GM18873 (cell line): Measurements from ENCODE around the gene PHACTR1.

Experiments used
- ATAC-seq: cut with Tn5 transposase; IDR thresholded peaks from one replicate; pipeline ENCODE4 v1.9.1; 2021; ENCODE audit warnings: mild to moderate bottlenecking, moderate library complexity, moderate number of reproducible peaks; ENCODE audit not compliant: unreplicated experiment, low FRiP score

The PHACTR1 gene

DNA sequence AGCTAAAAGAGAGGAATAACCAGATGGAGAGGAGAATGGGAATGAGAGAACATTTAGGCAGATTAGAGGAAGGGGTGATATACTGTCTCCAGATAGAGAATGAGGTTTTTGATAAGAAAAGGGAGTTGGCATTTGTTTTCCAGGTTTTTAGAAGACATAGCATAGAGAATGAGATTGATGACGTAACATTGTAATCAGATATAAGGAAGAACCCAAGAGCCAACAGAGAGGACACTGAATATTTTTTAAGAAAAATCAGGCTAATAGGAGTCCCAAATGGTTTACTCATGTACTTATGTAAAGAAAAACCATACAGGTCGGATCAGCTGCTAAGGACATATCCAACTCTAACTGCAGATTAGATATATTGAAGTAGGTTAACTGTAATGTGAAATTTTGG lies 498.8 kb downstream of the PHACTR1 start:
- ATAC-seq: no peak

DNA sequence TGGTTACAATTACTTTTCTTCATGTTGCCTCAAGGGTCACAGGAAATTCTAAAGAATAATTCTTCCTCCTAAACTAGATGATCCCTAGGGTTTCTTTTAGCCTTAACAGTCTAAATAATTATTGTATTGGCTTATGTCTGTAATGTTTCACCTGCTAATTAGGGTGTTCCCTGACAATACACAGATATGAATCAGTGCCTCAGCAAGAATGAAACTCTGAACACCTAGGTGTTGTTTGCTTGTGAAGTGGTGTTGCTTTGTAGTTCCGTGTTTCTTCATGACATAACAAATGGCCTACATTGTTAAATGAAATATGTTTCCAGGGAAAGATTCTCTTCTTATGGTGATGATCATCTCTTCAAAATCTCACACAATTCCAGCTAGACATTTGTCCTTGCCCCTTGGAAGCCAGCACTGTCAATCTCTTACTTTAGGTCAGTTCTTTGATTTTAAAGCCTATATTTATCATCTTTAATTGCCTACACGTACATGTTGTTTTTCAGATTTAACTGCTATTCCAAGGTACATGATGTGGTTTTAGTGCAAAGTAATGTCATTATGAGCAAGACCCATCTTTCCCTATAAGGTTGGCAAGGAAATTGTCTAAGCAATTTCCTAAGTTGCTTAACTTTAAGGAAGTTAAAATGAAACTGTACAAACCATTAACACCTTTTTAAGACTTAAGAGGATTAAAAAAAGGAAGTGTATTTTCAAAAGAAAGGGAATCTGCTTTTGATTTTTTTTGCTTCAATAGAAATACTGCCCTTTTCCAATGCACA lies 499.9 kb downstream of the PHACTR1 start:
- ATAC-seq: no peak

DNA sequence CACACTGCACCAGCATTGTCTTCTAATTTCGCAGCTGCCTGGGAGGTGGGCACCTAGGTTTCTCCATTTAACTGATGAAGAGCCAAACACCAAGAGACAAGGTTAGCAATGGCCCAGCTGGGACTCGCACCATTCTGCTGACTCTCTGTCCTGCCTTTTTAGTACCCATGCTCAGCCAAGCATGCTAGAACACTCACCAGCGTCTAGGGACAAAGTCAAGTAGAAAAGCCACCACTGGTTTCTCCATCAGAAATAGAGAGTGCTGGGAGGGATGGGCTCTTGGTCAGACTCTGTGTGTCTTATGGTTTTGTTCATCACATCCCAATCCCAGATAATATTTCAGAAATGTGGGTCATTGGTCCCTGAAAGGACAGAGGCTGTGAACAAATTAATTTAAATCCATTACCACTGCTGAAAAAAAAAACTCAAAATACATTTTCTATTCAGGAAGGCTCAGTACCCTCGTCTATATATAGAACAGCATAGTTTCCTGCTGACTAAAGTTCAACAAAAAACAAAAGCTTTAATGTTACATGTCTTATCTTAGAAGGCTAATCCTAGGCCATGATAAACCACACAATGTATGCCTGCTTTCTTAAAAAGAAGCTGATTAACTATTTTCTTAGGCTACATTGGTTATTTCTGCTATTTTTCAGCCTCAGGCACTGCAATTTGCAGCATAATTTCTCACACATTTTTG lies 500.8 kb downstream of the PHACTR1 start:
- no peak for ATAC-seq

DNA sequence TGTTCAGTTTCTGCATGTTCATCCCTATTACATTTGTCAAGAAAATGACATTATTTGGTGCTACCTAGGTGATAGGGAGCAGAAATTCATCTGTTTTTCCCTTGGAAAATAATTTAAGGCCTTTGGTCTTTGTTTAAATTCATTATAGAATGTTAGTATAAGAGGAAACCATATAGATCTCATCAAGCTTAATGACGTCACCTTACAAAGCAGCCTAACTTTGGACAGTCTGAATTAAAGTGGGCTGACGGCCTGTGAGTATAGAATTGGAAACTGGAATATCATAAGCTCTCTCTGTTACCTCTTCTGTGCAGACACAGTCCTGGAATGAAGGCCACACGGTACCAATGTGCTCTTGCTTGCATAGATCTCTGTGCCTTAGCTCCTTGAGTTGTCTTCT lies 503.7 kb downstream of the PHACTR1 start:
- ATAC-seq: no peak

DNA sequence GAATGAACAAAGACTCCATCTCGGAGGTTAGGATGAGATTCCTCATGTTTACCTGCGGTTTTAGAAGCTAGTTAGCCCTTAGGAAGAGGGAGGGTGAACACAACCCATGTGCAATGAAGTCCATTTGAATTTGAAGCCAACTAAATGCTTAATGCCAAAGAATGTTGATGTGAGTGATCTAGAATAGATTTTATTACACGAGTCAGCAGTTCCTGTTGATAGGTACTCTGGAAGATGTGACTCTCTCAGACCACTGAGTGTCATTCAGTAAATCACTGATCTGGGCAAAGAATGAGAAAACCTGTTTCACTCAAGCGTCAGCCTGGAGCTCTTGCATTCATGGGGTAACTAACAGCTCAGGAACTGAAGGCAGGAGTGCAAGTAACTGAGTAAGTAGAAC lies 505.5 kb downstream of the PHACTR1 start:
- no peak for ATAC-seq

DNA sequence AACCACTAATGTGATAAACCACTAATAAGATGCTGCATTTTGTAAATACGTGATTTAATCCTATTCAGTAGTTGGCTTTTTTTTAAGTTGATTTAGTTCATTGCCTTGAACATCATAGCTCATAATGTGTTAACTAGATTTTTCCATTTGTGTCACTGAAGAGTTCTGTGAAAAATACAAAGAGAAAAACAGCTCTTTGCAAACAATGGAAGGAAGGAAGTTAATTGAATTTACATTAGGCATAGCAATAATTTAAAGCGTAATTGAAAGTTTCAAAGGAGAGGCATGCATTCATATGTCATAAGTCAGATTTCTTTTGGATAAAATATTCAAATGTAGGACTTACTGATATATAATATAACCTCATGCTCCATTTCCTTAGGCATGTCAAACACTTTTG lies 509.5 kb downstream of the PHACTR1 start:
- no peak for ATAC-seq

DNA sequence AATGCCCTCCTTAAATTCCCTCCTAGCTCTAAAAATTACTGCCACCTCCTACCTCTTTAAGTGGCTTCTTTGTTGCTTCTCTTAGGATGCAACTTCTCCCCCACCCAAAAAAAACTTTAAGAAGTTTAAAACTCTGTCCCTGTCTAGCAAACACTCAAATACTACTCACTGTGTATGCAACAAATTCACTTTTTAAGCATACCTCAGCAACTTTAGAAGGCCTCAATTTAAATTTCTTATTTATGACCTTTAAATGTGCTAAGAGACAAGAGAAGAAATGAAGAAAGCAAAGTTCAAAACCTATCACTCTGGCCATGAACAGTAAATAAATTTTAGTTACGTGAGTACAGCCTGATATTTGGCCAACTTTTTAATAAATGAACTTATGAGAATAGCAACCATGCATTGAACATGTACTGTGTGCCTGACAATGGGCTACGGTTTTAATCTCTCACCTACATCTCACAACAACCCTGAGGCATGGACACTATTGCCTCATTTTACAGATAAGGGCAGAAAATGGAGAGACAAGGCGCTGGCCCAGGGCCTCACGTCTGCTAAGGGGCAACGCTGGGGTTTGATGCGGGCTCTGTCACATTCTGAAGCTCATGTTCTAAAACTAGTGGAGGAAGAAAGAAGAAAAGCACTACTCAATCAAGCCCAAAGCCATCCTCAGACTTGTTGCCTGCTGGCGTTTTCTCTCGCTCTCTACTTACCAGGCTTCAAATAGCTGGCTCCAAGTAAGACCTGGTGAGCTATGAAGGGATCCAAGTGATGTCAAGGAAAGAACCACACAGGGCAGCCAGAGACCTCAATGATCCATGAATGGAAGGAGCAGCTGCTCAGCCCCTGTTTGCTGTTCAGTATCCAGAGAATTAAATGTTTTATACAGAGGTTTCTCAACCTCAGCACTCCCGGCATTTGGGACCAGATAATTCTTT lies 512.0 kb downstream of the PHACTR1 start:
- no peak for ATAC-seq

DNA sequence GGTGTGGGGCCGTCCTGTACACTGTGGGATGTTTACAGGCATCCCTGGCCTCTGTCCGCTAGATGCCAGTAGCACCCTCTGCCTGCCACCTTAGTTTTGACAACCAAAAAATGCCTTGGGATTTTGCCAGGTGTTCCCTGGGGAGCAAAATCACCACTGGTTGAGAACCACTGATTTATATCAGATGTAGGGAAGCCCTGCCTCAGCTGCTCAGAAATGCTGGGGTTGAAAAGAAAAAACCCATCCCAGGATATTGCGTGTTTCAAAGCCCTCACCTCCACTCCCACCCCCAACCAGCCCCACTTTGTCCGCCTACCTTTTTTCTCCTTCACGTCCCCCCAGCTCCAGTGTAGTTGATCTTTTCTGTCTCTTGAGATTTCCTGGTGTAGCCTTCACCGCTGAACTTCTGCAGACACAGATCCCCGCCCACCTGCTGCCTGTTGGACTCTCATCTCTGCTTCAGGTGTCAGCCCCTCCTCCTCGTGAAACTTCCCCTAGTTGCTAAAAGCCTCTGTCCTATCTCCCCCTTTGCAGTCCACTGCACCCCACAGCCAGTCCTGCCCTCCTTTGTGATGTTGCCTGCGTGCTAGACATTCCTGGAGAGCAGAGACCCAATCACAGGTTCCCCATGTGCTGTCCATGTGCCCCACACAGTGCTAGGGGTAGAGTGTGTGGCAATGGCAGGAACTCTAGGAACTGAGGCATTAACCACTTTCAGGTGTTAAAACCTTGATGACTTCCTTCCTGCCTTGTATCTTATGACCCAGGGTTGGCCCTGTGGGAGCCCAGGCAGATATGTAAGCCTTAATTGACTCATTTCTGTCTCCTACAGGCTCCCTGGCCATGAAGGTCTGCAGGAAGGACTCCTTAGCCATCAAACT lies 512.9 kb downstream of the PHACTR1 start:
- peak; percentile 86 for ATAC-seq

DNA sequence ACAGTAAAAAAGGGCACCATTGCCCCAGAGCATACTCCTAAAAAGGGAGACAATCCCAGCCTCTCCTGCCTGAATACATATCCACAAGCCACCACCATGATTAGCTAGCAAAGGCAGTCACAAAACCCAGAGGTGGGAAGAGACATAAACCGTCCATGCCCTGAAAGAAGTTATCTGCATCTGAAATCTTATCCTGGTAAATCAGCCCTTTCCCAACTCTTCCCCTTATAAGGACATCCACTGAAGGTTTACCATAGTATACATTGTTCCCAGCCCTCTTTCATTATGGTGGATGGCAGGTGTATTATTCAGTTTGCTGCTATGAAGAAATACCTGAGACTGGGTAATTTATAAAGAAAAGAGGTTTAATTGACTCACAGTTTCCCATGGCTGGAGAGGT lies 516.5 kb downstream of the PHACTR1 start:
- no peak for ATAC-seq

DNA sequence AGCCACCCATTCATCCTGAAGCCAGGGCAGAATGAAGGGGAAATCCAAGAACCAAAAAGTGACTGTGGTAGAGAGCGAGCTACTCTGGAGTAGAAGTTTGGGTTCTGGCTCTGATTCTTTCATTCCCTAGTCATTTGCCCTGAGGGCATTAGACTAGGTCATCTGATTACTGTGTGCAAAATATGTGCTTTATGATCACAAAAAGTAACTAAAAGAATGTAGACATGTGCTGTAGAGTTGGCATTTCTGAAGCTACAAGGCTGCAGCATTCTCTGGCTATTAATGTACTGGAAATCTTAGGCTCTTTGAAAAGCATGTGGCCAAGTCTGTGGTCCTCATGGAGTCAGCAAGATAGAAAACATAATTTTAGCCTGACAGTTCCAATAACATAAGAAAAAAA lies 517.6 kb downstream of the PHACTR1 start:
- ATAC-seq: no peak

DNA sequence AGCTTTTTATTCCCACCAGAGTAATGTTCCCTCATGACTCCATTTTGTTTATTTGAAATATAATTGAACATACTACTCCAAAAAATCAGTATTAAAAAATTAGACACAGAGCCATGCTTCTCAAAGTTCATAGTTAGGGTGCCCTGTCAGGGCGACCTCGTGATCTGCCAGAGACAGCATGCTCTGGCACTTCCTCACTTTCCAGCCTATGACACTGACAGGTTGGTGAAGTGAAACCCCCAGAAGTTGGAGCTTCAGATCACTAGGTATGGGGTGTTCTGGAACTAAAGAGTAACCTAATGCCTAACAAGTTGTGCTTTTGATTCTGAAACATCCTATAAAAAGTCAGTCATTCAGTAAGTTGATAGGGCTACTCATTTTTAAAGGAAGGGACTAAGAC lies 518.8 kb downstream of the PHACTR1 start:
- ATAC-seq: no peak

DNA sequence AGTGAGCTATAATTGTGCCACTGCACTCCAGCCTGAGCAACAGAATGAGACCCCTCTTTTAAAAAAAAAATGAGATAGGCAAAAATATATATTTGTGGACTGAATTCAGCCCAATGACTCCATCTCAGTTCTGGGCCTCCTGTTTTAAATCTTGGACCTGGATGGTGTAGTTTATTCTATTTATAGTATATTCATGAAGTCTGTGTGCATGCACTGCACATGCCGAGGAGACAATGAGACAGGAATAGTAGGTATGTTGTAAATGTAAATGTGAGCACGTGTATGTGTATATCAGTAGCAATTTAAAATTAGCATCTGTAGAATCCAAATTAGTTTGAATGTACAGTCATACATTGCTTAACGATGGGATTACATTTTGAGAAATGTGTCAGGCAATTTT lies 520.8 kb downstream of the PHACTR1 start:
- no peak for ATAC-seq

DNA sequence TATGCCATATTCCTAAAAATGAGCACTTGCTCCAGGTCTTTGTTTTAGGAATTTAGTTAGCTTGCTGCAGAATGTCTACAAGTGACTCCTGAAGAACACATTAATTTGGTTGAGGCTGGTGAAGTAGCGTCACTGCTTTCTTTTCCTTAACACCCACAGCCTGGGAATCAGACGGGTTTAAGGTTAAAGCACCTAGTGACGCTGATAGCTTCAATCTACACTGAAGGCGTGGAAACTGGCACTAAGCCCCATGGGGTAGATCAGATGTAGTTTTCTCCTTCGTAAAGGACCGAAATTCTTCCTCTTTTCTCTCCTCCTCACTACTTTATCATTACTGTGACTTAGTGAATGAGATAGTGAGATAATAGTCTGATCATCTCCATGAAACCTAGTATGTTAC lies 521.5 kb downstream of the PHACTR1 start:
- ATAC-seq: no peak

DNA sequence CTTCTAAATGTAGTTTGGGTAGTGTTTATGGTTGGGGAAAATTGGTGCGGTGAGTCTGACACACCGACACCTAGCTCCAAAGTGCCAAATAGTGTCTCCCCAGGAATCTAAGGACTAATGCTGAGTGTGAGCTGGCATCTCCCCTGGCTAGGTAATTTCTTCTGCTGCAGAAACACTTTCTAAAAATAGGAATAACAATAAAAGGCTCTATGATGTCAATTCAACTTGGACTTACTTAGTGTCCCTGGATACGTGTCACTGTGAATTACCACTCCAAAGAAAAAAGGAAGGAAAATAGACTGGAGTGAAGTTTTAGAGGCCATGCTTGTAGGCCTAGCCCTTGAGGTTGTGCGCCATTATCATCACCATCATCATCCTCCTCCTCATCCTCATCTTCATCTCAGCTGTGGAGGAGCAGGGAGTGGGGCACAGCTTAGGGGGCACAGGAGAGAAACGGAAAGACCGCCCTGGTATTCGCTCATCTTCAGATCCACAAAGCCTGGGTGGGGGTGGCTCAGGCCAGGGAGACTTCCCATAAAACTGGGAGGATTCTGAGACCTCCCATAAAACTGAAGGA lies 522.2 kb downstream of the PHACTR1 start:
- ATAC-seq: no peak

DNA sequence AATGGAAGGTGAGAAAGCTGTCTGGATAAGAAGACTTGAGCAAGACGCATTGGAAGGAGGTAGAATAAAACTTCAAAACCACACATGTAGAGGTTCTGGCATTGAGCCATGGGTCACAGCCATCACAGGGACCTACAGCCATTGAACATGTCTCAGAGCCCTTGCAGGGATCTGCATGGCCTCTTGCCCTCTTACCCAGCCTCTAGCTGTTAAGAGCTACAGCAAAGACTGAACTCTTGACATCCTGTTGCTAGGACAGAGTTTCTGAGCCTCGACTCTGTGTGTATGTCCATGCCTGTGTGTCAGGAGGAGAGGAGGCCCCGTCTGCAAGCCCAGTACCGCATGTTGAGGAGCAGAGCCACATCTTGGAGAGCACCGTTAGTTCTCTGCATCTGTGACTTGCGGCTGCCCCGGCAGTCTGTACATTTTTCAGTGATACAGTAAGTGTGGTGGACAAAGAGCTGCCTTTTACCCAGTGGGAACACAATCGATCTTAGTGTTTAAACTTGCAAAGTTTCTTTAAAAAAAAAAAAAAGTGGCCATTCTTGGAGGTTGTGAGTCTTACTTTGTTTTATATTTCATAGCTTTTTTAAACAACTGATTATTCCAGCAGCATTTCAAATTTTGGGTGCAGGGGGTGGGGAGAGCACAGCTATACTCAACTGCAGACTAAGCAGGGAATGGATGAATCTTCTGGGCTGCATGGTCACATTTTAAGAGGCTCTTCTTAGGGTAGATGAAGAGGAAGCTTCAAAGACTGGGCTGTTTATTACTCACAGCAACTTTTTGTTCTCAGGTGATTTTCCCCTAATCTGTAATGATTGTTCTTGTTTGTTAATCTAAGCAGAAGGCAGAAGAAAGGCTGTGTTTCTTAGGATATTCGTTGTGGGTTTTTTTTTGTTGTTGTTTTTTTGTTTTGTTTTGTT lies 523.2 kb downstream of the PHACTR1 start:
- ATAC-seq: no peak

DNA sequence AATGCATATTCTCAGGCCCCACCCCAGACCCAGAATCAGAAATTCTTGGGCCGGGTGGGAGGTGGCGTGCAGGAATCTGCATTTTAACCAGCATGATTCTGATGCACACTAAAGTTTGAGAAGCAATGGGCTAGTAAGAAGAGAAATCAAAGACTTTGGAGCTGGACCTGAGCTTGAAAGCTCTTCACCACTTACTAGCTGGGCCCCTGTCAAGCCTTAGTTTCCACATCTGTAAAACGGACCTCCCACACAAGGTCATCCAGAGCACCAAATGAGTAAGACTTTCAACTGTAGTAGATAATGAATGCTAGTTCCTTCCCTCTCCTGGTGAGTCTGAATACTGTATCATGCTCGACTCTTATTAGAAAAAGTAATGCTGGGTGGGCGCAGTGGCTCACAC lies 524.8 kb downstream of the PHACTR1 start:
- no peak for ATAC-seq

DNA sequence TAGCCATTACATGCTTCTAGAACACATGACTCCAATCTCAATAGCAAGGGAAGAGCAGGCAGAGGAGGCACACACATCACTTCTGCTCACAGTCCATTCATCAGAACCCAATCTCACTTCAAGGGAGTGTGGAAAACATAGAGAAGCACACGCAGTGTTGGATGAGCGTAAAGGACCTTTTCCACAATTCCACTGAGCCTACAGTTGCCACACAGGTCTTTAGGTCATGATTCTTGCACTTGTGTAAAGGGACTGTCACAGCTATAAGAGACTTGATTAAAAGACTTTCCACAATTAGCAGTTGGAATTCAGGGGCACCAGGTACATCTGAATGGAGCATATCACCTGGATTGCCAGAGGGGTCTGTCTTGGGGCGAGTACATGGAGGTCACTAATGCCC lies 525.6 kb downstream of the PHACTR1 start:
- no peak for ATAC-seq

DNA sequence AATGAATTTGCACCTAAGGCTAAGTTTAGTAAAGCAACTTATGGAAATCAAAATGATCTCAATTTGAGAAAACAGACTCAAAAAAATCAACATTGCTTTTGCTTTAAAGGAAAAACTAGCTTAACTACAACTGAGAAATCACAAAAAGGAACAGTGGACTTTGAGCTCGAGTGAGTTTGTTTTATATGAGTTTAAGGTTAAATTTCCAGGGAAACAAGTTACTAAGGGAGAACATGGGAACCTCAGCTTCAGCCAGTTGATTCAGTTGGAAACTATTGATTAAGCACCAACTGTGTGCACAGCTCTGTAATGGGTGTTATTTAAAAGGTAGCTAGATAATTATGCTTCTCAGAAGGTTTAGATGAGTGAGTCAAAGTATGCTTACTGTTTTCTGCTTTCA lies 526.0 kb downstream of the PHACTR1 start:
- no peak for ATAC-seq

DNA sequence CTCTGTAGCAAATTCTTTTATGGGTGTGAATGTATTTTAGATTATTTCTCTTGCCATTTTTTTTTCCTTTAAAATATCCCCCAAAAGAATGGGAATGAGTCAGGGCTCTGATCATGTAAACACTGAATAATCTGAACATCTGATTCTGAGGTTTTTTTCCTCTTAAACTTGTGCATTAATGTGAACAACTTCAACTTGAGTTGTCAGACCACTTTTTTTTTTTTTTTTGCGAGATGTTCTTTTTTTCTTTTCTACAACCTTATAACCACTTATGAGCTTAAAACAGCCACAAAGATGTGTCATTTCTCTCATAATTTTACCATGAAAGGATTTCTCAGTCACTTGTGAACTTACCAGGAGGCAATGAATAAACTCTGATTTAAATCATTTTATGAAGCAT lies 526.5 kb downstream of the PHACTR1 start:
- no peak for ATAC-seq
